Endothelial cell of umbilical vein (primary cell): ENCODE results near the gene TOP2A.

Experiments
- POLR2A ChIP-seq: IDR thresholded peaks from 2 replicates; pipeline ENCODE4 v1.6.1; 2012; ENCODE audit warnings: low read depth, mild to moderate bottlenecking, control low read depth, low read length
- POLR2AphosphoS5 ChIP-seq: IDR thresholded peaks from 2 replicates; pipeline ENCODE4 v1.6.1; 2012; ENCODE audit warnings: low read depth, mild to moderate bottlenecking, control low read depth, low read length, moderate library complexity; ENCODE audit not compliant: insufficient read depth
- TF ChIP-seq, protein P1 (sequence below), 2 donors: IDR thresholded peaks; 1 replicate in 1 of 2; 2 replicates in 1 of 2; pipeline ENCODE4 v1.5.1; 2011; ENCODE audit warnings: low read length in 2 of 2, mild to moderate bottlenecking in 2 of 2, moderate library complexity in 2 of 2, control low read depth in 1 of 2, inconsistent platforms in 1 of 2, low read depth in 1 of 2; ENCODE audit not compliant: insufficient read depth in 1 of 2; ENCODE audit errors: extremely low read depth in 1 of 2

DNA sequence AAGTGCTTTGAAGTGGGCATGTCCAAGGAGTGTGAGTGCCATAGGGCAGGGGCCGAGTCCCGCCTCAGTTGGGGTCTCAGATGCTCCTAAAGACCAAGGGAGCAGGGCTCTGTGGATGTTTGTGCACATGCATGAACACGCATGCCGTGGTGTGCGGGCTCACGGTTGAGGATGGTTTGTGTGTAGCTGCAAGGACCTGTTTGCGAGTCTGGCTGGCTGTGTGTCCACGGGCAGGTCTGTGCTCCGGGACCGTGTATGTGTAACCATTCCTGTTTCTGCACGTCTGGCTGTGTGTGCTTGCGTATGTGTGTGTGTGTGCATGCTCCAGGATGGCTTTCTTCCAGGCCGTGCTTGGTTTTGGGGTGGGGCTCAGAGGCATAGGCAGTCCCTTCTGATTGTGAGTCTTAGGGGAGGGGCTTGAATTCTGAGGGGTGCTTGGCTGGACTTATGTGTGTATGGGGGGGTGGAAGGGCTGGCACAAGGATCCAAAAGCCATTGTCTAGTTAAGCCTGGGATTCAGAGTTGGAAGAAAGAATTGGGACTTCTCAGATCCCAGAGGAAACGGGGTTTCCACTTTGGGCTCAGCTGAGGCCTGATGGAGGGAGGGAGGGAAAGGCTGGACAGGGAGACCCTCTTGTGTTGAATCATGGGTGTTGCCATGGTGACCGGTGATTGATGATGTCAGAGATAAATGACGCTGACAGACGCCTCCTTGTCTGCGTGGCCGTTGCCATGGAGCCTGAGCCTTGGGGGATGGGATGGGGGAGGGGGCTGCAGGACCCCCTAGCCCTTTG, 67.6 kb downstream of the TOP2A start:
- TF ChIP-seq, protein P1, sequence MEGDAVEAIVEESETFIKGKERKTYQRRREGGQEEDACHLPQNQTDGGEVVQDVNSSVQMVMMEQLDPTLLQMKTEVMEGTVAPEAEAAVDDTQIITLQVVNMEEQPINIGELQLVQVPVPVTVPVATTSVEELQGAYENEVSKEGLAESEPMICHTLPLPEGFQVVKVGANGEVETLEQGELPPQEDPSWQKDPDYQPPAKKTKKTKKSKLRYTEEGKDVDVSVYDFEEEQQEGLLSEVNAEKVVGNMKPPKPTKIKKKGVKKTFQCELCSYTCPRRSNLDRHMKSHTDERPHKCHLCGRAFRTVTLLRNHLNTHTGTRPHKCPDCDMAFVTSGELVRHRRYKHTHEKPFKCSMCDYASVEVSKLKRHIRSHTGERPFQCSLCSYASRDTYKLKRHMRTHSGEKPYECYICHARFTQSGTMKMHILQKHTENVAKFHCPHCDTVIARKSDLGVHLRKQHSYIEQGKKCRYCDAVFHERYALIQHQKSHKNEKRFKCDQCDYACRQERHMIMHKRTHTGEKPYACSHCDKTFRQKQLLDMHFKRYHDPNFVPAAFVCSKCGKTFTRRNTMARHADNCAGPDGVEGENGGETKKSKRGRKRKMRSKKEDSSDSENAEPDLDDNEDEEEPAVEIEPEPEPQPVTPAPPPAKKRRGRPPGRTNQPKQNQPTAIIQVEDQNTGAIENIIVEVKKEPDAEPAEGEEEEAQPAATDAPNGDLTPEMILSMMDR (IDR thresholded peaks at IDR 0.05; ENCODE audit: extremely low read depth in 1 of 2, insufficient read depth in 1 of 2, low read depth in 1 of 2, low read length in 2 of 2) = no peak
- TF ChIP-seq POLR2A = no peak
- no peak for TF ChIP-seq POLR2AphosphoS5
